Loucy (cell line): ENCODE data around the gene CDKN1A.
A peak's percentile ranks its signal among the peaks of the same experiment; 100 is the strongest.
"Not testable (repeated sequence)": the region's sequence is repeated elsewhere in the genome, so short reads cannot be mapped to it uniquely, and the experiment has no call there.

ENCODE experiments used
- H2AFZ ChIP-seq: fragments of 200-600 bp; sonication (generic); 2 replicates; pipeline ENCODE4 v1.6.0; 2016; ENCODE audit warnings: antibody characterized with exemption, mild to moderate bottlenecking, low read length, moderate library complexity
- H3F3A ChIP-seq: fragments of 200-600 bp; 2 replicates; pipeline ENCODE4 v1.6.0; 2016; ENCODE audit warnings: antibody characterized with exemption, low read depth, mild to moderate bottlenecking
- H3K27me3 ChIP-seq: fragments of 200-600 bp; sonication (generic); 2 replicates; pipeline ENCODE4 v1.6.1; 2014; ENCODE audit warnings: low read length, mild to moderate bottlenecking; ENCODE audit not compliant: insufficient read depth, poor library complexity, severe bottlenecking
- H3K36me3 ChIP-seq: fragments of 200-600 bp; sonication (generic); 2 replicates; pipeline ENCODE4 v1.6.1; 2016; ENCODE audit warnings: low read length; ENCODE audit not compliant: insufficient read depth
- H3K4me1 ChIP-seq: fragments of 200-600 bp; sonication (generic); 2 replicates; pipeline ENCODE4 v1.5.1; 2014; ENCODE audit warnings: low read length, mild to moderate bottlenecking; ENCODE audit not compliant: insufficient read depth, poor library complexity, severe bottlenecking
- H3K4me2 ChIP-seq: fragments of 200-600 bp; sonication (generic); 2 replicates; pipeline ENCODE4 v1.6.0; 2014; ENCODE audit warnings: antibody characterized with exemption, low read length, low read depth, mild to moderate bottlenecking; ENCODE audit not compliant: poor library complexity, severe bottlenecking
- H3K4me3 ChIP-seq: fragments of 200-600 bp; sonication (generic); 2 replicates; pipeline ENCODE4 v1.5.1; 2014; ENCODE audit warnings: low read length, mild to moderate bottlenecking, mixed read lengths; ENCODE audit not compliant: poor library complexity, severe bottlenecking
- H3K79me2 ChIP-seq: fragments of 200-600 bp; sonication (generic); 2 replicates; pipeline ENCODE4 v1.6.1; 2014; ENCODE audit warnings: low read length; ENCODE audit not compliant: insufficient read depth
- H3K9ac ChIP-seq: fragments of 200-600 bp; sonication (generic); 2 replicates; pipeline ENCODE4 v1.6.0; 2014; ENCODE audit warnings: mild to moderate bottlenecking, low read depth, low read length, moderate library complexity; ENCODE audit not compliant: poor library complexity, severe bottlenecking
- H3K9me2 ChIP-seq: fragments of 200-600 bp; sonication (generic); replicated peaks from 2 replicates; pipeline ENCODE4 v1.6.1; 2016; ENCODE audit warnings: low read depth, low read length, mixed read lengths
- H3K9me3 ChIP-seq: fragments of 200-600 bp; sonication (generic); 2 replicates; pipeline ENCODE4 v1.6.1; 2014; ENCODE audit warnings: mild to moderate bottlenecking, antibody characterized with exemption, low read length, low read depth; ENCODE audit not compliant: insufficient read depth
- H4K20me1 ChIP-seq: fragments of 200-600 bp; sonication (generic); 2 replicates; pipeline ENCODE4 v1.6.0; 2014; ENCODE audit warnings: antibody characterized with exemption, low read length, mild to moderate bottlenecking; ENCODE audit not compliant: insufficient read depth, poor library complexity, severe bottlenecking
- CTCF ChIP-seq: fragments of 200-600 bp; sonication (generic); conservative IDR thresholded peaks from 2 replicates; pipeline ENCODE4 v1.5.1; 2014; ENCODE audit warnings: mild to moderate bottlenecking, antibody characterized with exemption, low read length
- EZH2phosphoT487 ChIP-seq: fragments of 200-600 bp; IDR thresholded peaks from 2 replicates; pipeline ENCODE4 v1.6.1; 2018; ENCODE audit warnings: antibody characterized with exemption, mild to moderate bottlenecking, moderate library complexity, borderline replicate concordance

Gene CDKN1A

GRCh38 chr6:36722879-36723278, 44.4 kb downstream of the CDKN1A start:
- H3K27me3 ChIP-seq = no peaks in the 10 kb centered on the region
- H3K4me2 ChIP-seq = no peak overlapping the region
- no peak overlapping the region for H2AFZ ChIP-seq
- no peaks in the 10 kb centered on the region for H3K9me3 ChIP-seq
- no peaks in the 10 kb centered on the region for H3K79me2 ChIP-seq
- H3K9ac ChIP-seq = no peak overlapping the region
- no peaks in the 10 kb centered on the region for H3K4me1 ChIP-seq
- TF ChIP-seq EZH2phosphoT487 (no peak), CTCF (no peak)
- H3F3A ChIP-seq = no peaks in the 10 kb centered on the region
- H3K9me2 ChIP-seq = no peaks in the 10 kb centered on the region
- H3K4me3 ChIP-seq = no peak overlapping the region
- no peaks in the 10 kb centered on the region for H4K20me1 ChIP-seq
- peaks cover 33% of the 10 kb centered on the region; the same call in 1 of the 2 replicates for H3K36me3 ChIP-seq

DNA sequence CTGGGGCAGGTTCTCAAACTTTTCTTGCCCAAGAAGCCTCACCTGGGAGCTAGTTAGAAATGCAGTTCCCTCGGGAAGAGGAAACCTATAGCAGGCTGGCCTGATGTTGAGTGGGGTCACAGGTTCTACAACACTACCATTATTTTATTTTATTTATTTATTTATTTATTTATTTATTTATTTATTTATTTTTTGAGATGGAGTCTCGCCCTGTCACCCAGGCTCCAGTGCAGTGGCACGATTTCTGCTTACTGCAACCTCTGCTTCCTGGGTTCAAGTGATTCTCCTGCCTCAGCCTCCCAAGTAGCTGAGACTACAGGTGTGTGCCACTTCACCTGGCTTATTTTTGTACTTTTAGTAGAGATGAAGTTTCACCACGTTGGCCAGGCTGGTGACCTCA, 45.5 kb downstream of the CDKN1A start:
- not testable (repeated sequence) for H3K27me3 ChIP-seq, H3K9ac ChIP-seq, H3K79me2 ChIP-seq, H3F3A ChIP-seq, H3K4me3 ChIP-seq, H4K20me1 ChIP-seq, H3K4me1 ChIP-seq, H2AFZ ChIP-seq, H3K4me2 ChIP-seq, H3K9me3 ChIP-seq, H3K9me2 ChIP-seq
- H3K36me3 ChIP-seq = peaks cover 24% of the 10 kb centered on the region; the same call in 1 of the 2 replicates

GRCh38 chr6:36724514-36725390, 46.2 kb downstream of the CDKN1A start:
- Histone ChIP-seq H2AFZ (no peak overlapping the region), H3K4me1 (no peaks in the 10 kb centered on the region), H3K4me2 (no peak overlapping the region), H3K9me3 (no peaks in the 10 kb centered on the region), H3K27me3 (no peaks in the 10 kb centered on the region), H3F3A (no peaks in the 10 kb centered on the region), H3K79me2 (no peaks in the 10 kb centered on the region), H3K4me3 (no peak overlapping the region), H3K9ac (no peak overlapping the region), H4K20me1 (no peaks in the 10 kb centered on the region), H3K36me3 (peaks cover 16% of the 10 kb centered on the region; the same call in 1 of the 2 replicates), H3K9me2 (no peaks in the 10 kb centered on the region)
- peak; percentile 74 for TF ChIP-seq CTCF
- TF ChIP-seq EZH2phosphoT487 = no peak

GRCh38 chr6:36725581-36725980, 47.1 kb downstream of the CDKN1A start:
- no peak overlapping the region for H3K9ac ChIP-seq
- H3K9me2 ChIP-seq = no peaks in the 10 kb centered on the region
- H3K4me3 ChIP-seq = no peak overlapping the region
- H3K36me3 ChIP-seq = peaks cover 8% of the 10 kb centered on the region; the same call in 1 of the 2 replicates
- no peaks in the 10 kb centered on the region for H3K79me2 ChIP-seq
- H2AFZ ChIP-seq = no peak overlapping the region
- no peaks in the 10 kb centered on the region for H3K27me3 ChIP-seq
- no peaks in the 10 kb centered on the region for H3K4me1 ChIP-seq
- no peaks in the 10 kb centered on the region for H4K20me1 ChIP-seq
- no peak for TF ChIP-seq CTCF
- no peak for TF ChIP-seq EZH2phosphoT487
- H3K4me2 ChIP-seq = no peak overlapping the region
- H3K9me3 ChIP-seq = no peaks in the 10 kb centered on the region
- no peaks in the 10 kb centered on the region for H3F3A ChIP-seq
